ENCODE measurements around the gene U2AF1L4.
A peak's percentile ranks its signal among the peaks of the same experiment; 100 is the strongest.
"Not testable (repeated sequence)": the region's sequence is repeated elsewhere in the genome, so short reads cannot be mapped to it uniquely, and the experiment has no call there.

U2AF1L4 gene

DNA sequence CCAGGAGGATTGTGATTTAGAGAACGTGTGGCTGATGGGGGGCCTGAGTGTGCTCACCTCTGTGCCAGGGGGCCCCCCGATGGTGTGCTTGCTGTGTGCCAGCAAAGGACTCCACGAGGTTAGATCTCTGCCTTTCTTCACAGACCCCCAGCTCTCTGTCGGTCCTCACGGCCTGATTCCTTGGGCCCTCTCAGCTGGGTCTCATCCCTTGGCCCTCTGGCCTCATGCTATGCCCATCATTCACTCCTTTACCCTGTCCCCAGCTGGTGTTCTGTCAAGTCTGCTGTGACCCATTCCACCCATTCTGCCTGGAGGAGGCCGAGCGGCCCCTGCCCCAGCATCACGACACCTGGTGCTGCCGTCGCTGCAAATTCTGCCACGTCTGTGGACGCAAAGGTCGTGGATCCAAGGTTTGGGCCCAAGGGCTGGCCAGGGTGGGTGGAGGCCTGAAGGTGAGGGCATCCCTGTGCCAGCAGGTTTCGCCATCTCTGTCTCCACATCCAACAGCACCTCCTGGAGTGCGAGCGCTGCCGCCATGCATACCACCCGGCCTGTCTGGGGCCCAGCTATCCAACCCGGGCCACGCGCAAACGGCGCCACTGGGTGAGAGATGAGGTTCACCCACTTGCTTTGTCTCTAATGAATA is 19.9 kb downstream of the U2AF1L4 start:
- no peak for DNase-seq (ENCODE audit: low read depth)

GRCh38 chr19:35724560-35724959 is 20.7 kb downstream of the U2AF1L4 start:
- no peak for DNase-seq (ENCODE audit: low read depth)

DNA sequence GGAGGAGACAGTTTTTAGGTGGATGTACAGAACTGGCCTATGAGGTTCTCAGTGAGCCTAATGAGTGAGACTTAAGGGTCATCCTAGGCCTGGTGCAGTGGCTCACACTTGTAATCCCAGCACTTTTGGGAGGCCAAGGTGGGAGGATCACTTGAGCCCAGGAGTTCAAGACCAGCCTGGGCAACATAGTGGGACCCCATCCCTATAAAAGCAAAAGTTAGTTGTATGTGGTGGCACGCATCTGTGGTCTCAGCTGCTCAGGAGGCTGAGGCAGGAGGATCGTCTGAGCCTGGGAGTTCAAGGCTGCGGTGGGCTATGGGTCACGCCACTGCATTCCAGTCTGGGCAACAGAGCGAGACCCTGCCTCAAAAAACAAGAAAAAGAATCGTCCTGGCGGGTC is 21.1 kb downstream of the U2AF1L4 start:
- DNase-seq (ENCODE audit: low read depth), result not testable (repeated sequence)

DNA sequence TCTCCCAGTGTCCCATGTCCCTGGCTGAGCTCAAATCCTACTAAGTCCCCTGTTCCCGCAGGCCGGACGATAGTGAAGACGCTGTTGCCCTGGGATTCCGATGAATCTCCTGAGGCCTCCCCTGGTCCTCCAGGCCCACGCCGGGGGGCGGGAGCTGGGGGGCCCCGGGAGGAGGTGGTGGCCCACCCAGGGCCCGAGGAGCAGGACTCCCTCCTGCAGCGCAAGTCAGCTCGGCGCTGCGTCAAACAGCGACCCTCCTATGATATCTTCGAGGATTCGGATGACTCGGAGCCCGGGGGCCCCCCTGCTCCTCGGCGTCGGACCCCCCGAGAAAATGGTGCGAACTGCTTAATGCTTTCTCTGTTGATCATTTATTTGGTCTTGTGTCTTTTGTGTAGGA is 21.5 kb downstream of the U2AF1L4 start:
- DNase-seq (ENCODE audit: low read depth), result no peak

DNA sequence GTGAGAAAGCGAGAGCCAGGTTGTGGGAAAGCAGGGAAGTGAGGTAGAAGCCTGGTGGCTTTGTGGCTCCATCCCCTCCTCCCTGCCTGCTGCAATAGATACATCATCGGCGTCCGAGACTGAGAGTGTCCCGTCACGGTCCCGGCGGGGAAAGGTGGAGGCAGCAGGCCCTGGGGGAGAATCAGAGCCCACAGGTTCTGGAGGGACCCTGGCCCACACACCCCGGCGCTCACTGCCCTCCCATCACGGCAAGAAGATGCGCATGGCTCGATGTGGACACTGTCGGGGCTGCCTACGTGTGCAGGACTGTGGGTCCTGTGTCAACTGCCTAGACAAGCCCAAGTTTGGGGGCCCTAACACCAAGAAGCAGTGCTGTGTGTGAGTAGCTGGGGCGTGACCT is 22.3 kb downstream of the U2AF1L4 start:
- DNase-seq (ENCODE audit: low read depth), result no peak

DNA sequence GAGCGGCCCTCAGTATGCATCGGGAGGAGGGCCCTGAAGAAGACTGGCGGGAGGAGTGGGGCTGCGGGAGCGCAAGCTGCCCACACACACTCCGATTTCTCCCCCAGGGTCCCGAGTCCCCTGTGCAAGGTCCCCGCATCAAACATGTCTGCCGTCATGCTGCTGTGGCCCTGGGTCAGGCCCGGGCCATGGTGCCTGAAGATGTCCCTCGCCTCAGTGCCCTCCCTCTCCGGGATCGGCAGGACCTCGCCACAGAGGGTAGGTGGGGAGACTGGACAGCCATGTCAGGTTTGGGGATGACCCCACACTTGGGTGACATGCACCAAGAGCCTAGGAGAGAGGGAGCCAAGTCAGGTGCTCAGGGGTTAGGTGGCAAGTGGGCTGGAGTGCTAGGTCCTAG is 22.8 kb downstream of the U2AF1L4 start:
- no peak for DNase-seq (ENCODE audit: low read depth)

GRCh38 chr19:35721374-35721773 is 23.8 kb downstream of the U2AF1L4 start:
- no peak for DNase-seq (ENCODE audit: low read depth)

DNA sequence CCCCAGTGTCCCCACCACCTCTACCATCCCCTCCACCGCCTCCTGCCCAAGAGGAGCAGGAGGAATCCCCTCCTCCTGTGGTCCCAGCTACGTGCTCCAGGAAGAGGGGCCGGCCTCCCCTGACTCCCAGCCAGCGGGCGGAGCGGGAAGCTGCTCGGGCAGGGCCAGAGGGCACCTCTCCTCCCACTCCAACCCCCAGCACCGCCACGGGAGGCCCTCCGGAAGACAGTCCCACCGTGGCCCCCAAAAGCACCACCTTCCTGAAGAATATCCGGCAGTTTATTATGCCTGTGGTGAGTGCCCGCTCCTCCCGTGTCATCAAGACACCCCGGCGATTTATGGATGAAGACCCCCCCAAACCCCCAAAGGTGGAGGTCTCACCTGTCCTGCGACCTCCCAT is 24.6 kb downstream of the U2AF1L4 start:
- DNase-seq (ENCODE audit: low read depth), result no peak

- no peak for DNase-seq (ENCODE audit: low read depth)
These were observed 25.1 kb downstream of the U2AF1L4 start for GRCh38 chr19:35720163-35720524.

- no peak for DNase-seq (ENCODE audit: low read depth)
These were observed 25.6 kb downstream of the U2AF1L4 start for GRCh38 chr19:35719402-35720162.

DNA sequence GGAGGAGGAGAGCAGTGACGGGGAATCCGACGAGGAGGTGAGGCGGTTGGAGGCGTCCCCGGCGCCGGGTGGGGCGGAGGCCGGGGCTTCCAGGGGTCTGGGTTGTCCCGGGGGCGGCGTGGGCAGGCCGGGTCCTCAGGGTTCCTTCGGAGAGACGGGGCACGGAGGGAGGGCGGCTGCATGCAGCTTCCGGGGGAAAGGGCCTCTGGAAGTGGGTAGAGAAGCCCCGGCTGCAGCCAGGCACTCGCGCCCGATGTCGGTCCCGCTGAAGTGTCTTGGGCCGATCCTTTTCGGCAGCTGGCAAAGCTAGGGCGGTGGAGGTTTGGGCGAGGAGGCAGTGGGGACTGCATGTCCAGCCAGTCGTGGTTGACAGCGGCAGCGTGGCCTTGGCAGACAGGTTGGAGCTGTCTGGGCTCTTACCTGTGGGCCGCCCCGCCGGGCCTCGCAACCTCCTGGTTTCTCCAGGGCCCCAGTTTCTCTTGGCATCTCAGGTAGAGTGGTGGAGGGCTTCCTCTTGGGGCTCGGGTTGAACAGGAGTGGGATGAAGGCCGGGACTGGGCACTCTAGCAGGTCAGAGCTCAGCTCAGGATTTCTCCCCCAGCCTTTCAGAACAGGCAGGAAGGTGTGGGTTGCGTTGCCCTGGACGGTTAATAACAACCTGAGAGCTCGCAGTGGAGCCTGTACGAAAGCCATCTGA is 26.7 kb downstream of the U2AF1L4 start:
- DNase-seq (ENCODE audit: low read depth), result no peak

GRCh38 chr19:35717665-35718344 is 27.4 kb downstream of the U2AF1L4 start, which contains the start of gene KMT2B:
KMT2B (plus strand) TSS chr19:35718003; CDS start chr19:35718019, 16 bp downstream.
- DNase-seq (ENCODE audit: low read depth), result no peak

- peak; percentile 92 for DNase-seq (ENCODE audit: low read depth)
These were observed 28.2 kb downstream of the U2AF1L4 start for GRCh38 chr19:35716801-35717664.

DNA sequence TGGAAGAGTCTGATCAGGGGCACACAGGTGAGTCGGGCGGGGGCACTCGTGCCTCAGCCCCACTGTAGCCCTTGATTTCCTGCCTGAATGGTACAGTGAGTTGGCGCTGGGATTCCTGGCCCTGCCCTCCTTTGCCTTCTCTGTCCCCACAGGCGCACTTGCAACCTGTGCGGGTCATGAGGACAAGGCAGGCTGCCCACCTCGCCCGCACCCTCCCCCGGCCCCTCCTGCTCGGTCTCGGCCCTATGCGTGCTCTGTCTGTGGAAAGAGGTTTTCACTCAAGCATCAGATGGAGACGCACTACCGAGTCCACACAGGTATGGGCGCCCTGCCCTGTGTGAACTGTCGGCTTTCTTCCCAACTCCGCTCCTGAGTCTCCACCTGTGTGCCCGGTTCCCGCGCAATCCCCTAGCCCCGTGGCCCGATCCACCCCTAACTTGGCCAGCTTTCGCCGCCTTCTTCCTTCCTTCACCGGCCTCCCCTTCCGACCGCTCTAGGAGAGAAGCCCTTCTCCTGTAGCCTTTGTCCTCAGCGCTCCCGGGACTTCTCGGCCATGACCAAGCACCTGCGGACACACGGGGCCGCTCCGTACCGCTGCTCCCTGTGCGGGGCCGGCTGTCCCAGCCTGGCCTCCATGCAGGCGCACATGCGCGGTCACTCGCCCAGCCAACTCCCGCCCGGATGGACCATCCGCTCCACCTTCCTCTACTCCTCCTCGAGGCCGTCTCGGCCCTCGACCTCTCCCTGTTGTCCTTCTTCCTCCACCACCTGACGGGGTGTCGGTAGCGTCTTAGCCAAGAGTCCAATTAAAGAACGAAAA is 29.0 kb downstream of the U2AF1L4 start:
- no peak for DNase-seq (ENCODE audit: low read depth)

GRCh38 chr19:35715355-35715809 is 29.8 kb downstream of the U2AF1L4 start:
- DNase-seq (ENCODE audit: low read depth), result no peak

- no peak for DNase-seq (ENCODE audit: low read depth)
These were observed 30.4 kb downstream of the U2AF1L4 start for GRCh38 chr19:35714601-35715354.

GRCh38 chr19:35713904-35714495 is 31.2 kb downstream of the U2AF1L4 start:
- DNase-seq (ENCODE audit: low read depth), result no peak

DNA sequence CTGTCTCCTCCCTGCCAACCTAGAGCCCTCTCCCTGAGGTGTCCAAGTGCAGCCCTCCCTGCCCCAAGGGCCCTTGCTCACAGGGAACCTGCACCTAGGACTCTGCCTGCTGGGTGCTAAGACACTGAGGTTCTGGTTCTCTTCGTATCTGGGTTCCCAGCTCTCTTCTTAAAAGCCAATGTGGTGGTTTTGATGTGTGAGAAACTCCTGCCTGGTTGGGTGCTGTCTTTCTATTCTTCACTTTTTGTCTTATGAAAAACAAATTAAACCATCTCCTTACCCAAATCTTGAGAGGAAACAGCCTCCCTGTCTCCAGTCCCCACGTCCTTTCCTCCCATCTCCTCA is 31.7 kb downstream of the U2AF1L4 start:
- DNase-seq (ENCODE audit: low read depth), result no peak
